DMS53 treated with DMSO at 0.1 percent for 48 hours (cell line): ENCODE results near the gene AAMDC.
"Not testable (repeated sequence)": the region's sequence is repeated elsewhere in the genome, so short reads cannot be mapped to it uniquely, and the experiment has no call there.

ENCODE experiments used
- DNase-seq: peaks from one replicate; lab custom pipeline; 2025; ENCODE audit not compliant: unreplicated experiment; lab: John Stamatoyannopoulos, UW

Gene AAMDC

DNA sequence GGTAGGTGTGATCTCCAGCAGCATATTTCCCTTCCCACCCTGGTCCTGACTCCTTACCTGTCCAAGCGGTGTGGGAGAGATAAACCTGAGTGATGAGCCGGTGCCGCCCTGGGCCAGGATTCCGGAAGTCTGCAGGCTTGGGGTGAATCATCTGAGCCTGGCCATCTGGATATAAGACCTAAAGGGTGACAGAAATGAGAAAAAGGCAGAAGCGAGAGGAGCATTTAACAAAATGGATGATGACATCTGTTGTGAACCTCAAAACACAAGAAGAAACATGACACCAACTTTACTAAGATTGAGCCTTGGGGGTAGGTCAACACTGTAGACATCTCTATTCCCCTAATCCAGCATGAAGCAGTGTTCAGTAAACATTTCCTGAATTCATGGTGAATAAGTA, 62.8 kb downstream of the AAMDC start:
- DNase-seq = no peak

DNA sequence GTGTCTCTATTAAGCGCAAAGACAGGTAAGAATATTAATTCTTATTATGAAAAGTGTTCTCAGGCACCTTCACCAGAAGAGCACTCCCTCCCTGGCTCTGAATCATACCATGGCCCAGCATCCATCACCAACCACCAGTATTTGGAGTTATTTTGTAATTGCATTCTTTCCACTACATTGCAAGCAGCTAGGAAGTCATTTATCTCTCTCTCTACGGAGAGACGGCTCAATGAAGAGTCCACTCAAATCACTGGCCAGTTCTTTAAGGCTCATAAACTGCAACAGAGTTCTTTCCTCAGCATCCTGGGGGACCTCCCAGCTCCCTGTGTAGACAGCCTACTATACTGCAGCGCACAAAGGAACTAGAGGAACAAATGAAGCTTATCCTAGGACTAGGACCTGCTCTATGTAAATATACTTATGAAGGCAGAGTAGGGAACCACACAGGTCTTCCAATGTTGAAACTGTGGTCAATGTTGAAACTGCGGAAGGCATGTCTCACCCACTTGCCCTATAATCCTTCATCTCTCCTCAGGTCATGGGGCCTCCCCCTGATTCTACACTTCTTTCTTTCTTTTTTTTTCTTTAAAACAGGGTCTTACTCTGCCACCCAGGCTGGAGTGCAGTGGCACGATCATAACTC, 63.4 kb downstream of the AAMDC start:
- DNase-seq = no peak

DNA sequence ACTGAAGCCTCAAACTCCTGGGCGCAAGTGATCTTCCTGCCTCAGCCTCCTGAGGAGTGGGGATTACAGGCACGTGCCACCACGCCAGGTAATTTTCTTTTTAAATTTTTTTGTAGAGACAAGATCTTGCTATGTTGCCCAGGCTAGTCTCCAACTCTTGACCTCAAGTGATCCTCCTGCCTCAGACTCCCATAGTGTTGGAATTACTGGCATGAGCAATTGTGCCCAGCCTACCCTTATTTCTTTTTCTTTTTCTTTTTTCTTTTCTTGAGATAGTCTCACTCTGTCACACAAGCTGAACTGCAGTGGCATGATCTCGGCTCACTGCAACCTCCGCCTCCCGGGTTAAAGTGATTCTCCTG, 63.9 kb downstream of the AAMDC start:
- DNase-seq = no peak

DNA sequence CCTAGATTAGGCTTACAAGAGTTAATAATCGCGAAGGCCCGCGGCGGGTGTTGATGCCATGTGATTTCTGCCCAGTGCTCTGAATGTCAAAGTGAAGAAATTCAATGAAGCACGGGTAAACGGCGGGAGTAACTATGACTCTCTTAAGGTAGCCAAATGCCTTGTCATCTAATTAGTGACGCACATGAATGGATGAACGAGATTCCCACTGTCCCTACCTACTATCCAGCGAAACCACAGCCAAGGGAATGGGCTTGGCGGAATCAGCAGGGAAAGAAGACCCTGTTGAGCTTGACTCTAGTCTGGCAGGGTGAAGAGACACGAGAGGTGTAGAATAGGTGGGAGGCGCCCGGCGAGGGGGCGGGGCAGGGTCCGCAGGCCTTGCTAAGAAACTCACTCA, 65.5 kb downstream of the AAMDC start:
- no peak for DNase-seq

DNA sequence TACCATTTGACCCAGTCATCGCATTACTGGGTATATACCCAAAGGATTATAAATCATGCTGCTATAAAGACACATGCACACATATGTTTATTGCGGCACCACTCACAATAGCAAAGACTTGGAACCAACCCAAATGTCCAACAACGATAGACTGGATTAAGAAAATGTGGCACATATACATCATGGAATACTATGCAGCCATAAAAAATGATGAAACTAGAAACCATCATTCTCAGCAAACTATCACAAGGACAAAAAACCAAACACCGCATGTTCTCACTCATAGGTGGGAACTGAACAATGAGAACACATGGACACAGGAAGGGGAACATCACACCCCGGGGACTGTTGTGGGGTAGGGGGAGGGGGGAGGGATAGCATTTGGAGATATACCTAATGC, 68.1 kb downstream of the AAMDC start:
- DNase-seq = not testable (repeated sequence)

DNA sequence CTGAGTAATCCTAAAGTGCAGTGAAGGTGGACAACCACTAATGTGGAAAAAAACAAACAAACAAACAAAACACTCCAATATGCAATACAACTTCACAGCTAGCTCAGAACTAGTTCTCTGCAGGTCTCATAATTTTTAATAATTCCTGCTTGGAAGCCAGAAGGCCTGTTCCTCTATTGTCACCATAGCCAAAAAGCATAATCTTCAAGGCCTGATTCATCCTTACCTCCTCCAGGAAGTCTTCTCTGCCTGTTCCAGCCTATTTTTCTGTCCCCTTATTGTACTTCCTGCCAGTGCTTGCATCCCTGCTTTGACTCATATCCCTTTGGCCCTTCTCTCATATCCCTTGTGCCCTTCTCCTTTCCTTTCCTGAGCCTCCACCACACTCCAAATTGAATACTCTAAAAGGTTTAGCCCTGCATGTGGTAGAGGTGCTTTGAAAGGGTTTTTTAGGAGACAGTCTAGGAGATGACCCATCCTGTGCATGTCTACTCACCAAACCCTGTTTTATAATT, 69.2 kb downstream of the AAMDC start:
- not testable (repeated sequence) for DNase-seq

DNA sequence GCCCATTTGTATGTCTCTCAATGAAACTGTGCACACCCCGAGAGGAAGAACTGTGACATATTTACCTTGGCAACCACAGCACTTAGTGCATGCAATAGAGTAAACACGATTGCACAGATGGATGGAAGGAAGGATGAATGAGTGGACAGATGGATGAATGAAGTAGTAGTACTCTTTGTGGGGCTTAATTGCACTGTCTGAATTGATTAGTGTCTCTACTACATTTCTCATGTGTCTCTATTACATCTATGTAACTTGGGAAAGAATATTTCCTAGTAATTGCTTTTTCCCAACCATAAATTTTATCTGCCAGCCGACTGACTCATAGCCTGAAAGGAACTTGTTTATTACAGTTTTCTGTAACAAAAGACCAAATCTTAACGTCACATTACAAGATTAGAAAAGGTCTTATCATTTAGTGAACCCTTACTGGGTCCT, 69.7 kb downstream of the AAMDC start:
- DNase-seq = not testable (repeated sequence)

DNA sequence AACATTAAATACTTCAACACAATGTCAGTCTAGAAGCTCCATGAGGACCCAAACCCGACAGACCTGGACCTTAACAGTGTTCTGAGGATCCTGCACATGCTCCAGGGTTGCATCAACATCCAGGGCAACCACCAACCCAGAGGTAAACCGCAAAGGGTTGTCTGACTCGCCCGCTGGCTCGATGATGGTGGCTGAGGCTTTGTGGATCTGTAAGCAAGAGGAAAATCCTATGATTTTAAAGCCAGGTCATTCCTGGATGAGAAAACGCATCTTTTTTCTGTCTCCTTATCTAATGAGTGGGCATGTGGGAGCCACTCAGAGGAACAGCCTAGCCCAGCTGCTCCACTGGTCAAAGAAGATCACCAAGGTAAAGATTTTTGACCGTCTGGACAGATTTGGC, 70.3 kb downstream of the AAMDC start:
- DNase-seq = not testable (repeated sequence)

DNA sequence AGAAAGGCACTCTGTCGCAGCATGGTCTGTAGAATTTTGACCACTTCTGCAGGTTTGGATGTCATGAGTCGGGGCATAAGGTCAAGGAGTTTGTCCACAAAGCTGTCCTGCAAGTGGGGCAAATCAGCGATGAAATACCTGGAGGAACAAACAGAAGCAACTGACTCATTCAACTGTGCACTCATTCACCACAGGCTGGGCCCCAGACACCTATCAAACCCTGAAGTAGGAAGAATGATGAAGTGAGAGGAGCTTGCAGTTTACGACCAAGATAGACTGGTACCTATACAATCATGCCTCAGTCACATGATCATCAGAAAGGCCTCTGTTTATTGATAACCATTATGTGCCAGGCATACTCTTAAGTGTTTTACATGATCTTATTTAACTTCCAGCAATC, 70.8 kb downstream of the AAMDC start:
- DNase-seq = not testable (repeated sequence)

DNA sequence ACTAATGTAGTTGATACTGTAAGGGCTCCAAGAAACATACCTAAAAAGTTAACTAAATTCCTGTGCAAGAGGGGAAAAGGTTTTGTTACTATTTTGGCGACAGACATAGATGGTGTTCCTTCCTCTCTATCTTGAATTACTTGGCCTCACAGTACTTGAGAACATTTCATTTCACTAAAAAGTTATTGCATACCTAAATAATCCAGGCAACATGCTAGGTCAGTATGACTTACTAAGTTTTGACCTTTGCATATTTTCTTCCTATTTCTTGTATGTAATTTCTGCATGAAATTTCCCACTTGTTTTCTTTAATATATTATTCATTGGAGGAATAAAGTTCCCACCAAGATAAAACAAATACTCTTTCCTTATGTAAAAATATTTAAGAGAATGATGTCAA, 74.0 kb downstream of the AAMDC start:
- DNase-seq = not testable (repeated sequence)

DNA sequence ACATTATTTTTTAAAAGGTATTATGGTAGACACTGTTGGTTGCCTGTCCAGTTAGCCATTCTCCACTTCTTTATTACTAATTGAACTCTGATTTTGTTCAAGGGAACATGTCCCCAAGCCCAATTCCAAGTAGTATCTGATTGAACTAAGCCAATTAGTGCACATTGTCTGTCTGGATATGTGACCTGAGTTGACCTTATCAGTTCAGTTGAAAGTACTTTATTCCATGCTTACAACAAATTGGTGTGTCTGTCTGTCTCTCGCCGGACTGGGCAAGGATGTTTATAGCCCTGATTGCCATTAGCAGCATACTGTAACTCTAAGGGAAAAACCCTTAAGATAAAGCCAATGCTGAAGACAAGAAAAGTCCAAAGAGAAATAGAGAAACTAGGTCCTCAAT, 87.9 kb downstream of the AAMDC start:
- DNase-seq = no peak

DNA sequence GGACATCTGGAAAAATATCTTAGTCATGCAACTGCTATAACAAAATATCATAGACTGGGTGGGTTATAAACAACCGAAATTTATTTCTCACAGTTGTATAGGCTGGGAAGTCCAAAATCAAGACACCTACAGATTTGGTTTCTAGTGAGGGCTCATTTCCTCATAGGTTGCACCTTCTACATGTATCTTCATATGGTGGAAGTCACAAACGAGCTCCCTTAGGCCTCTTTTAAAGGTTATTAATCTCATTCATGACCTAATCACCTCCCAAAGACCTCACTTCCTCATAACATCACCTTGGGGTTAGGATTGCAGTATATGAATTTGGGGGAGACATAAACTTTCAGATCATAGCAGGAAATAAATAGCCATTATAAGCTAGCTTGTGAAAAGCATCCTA, 88.3 kb downstream of the AAMDC start:
- no peak for DNase-seq

DNA sequence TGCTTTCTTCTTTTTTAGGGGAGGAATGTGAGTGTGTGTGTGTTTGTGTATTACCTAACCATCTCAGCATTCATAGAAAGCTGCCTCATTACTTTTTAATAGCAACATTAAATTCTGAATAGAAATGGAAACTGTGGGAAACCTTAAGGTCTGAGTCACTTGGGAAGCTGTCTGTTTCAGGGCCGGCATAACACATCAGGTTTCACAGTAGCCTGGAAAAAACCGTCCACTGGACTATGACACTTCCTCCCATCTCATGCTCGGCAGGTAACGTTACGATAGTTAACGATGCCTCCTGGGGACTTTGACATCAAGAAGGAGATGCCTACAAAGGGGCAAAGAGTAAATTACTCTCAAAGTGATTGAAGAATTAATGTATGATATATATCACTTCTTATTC, 89.9 kb downstream of the AAMDC start:
- DNase-seq = not testable (repeated sequence)

DNA sequence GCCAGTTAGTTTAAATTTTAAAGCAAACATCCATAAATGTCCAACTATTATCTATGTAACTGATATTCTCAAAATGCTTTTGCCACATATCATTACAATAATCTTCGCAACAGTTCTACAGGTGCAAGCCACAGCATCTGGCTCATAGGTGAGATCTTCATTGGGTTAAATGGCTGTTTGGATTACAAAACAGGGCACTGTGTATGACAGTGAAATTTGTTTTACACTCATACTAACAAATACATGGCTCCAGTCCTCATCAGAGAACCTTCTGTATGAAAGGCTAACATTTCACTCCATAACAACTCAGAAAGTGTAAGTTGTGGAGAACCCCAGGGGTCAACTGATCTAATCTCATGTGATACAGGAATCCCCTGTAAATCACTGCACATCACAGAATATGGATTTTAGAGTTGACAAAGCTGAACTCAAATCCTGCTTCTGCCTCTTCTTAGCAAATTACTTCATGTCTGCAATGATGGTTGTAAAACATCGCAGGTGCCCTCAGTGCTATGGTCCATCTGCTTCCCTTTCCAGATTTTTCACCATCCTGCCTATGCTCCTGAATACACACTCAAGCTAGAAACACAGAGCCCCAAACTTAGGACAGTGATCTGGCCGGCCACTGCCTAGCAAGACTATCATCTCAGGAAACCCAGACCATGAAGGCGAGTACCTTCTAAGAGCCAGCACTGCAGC, 92.8 kb downstream of the AAMDC start:
- peak; percentile 55 for DNase-seq

DNA sequence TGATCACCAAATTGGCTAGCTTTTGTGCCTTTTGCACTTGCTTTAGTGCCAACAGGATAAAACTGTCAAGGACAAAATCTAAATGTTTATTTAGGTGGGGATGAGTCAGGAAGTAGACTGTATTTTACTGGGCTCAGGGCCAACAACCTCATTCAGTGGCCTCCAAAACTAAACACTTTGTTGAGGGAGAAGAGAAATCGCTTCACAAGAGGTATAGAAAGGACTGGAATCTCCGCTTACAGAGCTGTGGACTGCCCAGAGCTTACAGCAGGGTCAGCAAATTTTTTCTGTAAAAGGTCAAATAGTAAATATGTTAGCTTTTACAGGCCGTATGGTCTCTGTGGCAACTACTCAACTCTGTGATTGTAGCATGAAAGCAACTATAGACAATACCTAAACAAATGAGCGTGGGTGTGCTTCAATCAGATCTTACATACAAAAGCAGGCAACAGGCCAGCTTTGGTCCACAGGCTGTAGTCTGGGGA, 93.4 kb downstream of the AAMDC start:
- peak; percentile 98 for DNase-seq

DNA sequence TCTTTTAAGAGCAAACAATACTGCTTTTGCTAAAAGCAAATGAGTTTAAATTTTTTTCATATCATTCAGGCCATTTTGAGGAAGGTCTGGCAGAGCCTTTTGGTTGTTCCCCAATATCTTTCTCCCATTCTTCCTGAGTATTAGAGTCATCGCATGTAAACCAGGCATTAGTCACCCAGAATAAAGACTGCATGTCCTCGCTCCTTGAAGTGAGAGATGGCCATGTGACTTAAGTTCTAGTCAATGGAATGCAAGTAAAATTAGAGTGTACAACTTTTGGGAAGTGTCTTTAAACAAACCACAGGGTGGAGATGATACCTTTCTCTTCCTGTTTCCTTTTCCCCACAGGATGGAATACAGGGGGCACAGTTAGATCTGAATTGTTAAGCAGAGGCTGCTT, 96.8 kb downstream of the AAMDC start:
- not testable (repeated sequence) for DNase-seq
